HG03457 (cell line): ENCODE data around the gene CYFIP1.

ENCODE experiments used
- ATAC-seq: cut with Tn5 transposase; IDR thresholded peaks from one replicate; pipeline ENCODE4 v1.9.1; 2021; ENCODE audit warnings: moderate number of reproducible peaks; ENCODE audit not compliant: unreplicated experiment

The CYFIP1 gene

DNA sequence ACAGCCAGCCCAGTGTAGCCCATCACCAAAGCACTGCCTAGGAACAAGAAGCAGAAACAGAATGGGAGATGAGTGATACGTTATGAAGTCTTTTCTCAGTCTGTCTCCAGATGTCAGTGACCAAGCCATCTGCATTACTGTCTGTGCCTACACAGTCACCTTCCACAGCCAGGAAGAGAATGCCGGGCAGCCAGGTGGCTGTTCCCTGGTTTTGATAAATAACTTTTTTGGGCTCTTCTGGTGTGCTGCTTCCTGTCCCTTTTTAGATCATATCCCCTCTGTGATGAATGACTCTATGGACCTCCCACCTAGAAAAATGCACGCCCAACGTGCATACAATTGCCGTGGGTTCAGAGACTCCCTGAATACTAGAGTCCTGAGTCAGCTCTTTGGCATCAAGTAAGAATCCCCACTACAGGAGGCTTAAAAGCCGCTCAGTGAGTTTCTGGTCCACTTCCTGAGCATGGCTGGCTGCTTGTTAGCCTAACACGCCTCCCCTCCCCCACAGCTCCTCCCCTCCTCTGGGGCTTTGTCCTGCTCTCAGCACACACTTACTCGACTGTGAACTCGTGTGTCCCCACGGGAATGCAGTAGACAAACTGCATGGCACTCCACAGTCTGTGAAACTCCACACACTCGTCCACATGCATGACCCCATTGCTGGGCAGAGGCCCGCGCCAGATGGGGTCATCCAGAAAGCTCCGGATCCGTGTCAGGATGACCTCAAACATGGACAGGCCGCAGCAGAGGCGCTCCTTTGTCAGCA, 107.0 kb downstream of the CYFIP1 start:
- no peak for ATAC-seq

DNA sequence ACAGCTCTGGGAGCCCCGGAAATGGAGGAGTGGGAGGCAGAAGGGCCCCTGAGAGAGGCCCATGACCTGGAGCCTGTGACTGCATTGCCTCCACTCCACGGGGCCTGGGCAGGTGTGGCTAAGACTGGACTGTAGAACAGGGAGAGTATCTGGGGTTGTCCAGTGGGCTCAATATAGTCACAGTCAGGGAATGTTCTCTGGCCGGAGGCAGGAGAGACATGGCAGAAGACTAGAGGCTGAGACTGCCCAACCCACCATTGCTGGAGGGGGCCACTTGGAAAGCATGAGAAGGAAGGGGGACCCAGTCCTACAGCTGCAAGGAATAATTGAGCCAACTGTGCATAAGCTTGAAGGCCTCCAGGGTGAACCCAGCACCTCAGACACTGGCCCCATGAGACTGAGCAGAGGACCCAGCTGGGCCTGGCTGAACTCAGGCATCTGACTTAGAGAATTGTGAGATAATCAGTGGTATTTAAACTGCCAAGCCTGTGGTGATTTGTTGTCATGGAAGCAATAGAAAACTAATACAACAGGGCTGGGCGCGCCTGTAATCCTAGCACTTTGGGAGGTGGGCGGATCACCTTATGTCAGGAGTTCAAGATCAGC, 108.6 kb downstream of the CYFIP1 start:
- no peak for ATAC-seq

DNA sequence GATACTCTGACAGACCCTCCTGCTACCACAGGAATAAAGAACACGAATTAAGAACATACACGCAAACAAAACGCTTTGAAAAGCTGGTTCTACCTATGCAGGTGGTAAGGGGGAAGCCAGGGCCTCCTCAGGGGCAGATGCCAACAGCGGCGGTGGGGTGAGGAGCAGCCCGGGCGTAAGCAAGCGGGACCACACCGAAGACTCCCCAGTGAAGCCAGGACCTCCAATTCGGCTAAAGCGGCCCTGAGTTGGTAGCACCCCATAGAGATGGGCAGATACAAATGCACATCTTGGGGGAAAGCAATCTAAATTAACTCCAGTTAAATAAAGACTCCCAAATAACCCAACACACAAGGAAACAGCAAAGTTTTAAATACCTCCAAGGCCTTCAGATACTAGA, 109.3 kb downstream of the CYFIP1 start:
- ATAC-seq, result no peak

GRCh38 chr15:22869856-22870255, 110.3 kb downstream of the CYFIP1 start:
- ATAC-seq, result no peak

DNA sequence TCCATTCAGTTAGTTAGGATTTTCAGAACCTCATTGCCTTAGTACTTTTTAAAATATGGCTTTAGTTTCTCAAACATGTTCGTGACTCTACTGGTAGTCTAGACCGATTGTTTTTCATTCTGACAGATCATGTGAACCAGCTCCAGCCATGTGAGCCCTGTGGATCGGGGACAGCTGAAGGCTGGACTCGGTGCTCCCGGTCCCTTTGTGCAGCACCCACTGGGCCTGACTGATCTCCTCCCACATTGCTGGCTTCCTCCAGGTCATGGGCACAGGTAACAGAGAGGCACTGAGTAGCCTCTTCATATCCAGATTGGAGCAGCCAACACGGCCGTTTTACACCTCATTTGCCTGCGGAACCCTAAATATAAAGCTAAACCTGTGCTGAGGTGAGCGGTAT, 111.2 kb downstream of the CYFIP1 start:
- no peak for ATAC-seq

DNA sequence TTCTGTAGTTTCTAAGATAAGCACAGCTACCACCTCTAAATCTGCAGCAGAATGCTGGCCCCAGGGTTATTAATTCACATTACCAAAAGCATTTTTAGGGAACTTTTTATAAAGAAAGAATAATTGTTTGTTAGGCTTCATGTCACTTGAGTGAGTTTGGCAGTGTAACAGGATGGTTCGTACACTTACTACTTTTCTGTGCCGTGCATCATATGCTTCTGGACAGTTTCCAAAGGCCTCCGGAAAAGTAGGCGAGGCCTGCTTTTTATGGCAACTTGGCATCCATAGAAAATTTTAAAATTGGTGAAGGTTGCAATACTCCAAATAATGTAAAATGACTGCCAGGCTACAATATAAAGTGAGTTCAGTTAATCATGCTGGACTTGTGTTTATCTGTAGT, 111.7 kb downstream of the CYFIP1 start:
- ATAC-seq, result no peak

DNA sequence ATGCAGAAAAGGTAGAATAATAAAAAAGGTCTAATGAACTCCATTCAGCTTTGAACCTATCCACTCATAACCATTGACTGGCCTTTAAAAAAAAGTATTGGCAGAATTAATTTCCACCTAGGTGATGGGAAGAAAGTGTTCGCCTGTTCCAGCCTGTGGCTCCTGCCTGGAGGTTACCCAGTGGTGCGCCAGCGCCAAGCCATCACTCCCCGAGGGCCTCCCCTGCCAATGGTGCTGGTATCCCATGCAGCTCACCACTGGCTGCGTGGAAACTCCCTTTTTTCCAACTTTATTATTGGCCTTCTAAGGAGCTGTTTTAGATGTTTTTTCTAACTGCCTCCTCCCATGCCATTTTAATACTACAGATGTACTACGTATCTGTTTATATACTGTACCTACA, 112.3 kb downstream of the CYFIP1 start:
- no peak for ATAC-seq

GRCh38 chr15:22866079-22866478, 114.1 kb downstream of the CYFIP1 start:
- ATAC-seq, result no peak

GRCh38 chr15:22863356-22863755, 116.8 kb downstream of the CYFIP1 start:
- no peak for ATAC-seq

- no peak for ATAC-seq
These were observed 119.0 kb downstream of the CYFIP1 start for GRCh38 chr15:22861161-22861560.

- no peak for ATAC-seq
These were observed 123.5 kb downstream of the CYFIP1 start for GRCh38 chr15:22856659-22857058.

DNA sequence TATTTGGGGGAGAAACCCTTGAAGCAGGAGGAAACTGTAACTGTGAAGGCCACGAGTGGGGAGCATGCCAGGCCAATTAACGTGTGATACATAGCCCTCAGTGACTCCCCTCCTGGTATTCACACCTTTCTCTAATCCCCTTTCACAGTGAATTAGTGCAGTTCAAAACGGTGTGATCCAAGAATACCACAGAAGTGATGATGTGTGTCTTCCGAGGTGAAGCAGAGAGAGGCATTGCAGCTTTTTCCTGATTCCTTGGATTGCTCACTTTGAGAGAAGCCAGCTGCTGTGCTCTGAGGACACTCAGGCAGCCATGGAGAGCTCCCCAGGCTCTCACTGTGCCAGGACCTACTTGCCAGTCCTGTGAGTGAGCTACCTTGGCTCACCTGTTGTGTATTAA, 124.4 kb downstream of the CYFIP1 start:
- ATAC-seq, result no peak

DNA sequence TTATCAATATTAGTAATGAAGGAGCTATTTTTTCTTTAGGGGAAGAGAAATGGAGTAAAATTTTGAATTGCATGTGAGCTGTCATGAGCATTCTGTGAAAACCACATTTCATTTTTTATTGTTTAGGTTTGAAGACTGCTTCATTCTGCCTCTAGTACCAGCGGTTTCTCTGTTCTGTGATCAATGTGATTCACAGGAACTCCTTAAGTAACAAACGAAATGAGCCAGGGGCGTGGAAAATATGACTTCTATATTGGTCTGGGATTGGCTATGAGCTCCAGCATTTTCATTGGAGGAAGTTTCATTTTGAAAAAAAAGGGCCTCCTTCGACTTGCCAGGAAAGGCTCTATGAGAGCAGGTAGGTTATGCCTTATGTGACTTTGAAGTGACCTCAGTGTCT, 128.7 kb downstream of the CYFIP1 start:
- ATAC-seq, result no peak

GRCh38 chr15:22850055-22850454, 130.1 kb downstream of the CYFIP1 start:
- ATAC-seq, result no peak

GRCh38 chr15:22846073-22846472, 134.1 kb downstream of the CYFIP1 start:
- no peak for ATAC-seq

DNA sequence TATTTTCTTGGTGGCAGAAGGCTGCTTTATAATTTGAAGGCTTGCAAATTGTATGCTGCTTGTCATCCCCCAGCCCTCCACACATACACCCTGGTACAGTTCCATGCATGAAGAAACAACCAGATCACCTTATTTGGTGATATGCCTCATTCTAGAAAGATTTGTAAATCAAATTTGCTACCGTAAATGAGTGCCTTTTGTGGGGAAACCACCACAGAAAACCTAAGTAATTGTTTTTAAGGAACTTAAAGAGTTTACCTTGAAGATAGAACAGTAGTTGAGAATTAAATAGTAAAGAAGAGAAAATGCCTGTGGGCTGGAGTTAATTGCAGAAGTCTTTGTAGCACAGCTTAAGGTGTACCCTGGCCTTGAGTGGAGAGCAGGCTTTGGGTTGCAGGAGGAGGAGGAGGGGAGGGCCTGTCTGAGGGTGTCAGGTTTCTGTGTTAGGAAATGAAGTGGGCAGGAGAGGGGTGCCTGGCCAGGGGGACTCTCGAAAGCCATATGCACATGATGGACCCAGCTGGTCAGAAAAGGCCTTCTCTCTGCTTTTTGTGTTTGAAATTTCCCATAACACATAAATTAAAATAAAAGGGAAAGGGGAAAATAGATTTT, 134.8 kb downstream of the CYFIP1 start:
- no peak for ATAC-seq

DNA sequence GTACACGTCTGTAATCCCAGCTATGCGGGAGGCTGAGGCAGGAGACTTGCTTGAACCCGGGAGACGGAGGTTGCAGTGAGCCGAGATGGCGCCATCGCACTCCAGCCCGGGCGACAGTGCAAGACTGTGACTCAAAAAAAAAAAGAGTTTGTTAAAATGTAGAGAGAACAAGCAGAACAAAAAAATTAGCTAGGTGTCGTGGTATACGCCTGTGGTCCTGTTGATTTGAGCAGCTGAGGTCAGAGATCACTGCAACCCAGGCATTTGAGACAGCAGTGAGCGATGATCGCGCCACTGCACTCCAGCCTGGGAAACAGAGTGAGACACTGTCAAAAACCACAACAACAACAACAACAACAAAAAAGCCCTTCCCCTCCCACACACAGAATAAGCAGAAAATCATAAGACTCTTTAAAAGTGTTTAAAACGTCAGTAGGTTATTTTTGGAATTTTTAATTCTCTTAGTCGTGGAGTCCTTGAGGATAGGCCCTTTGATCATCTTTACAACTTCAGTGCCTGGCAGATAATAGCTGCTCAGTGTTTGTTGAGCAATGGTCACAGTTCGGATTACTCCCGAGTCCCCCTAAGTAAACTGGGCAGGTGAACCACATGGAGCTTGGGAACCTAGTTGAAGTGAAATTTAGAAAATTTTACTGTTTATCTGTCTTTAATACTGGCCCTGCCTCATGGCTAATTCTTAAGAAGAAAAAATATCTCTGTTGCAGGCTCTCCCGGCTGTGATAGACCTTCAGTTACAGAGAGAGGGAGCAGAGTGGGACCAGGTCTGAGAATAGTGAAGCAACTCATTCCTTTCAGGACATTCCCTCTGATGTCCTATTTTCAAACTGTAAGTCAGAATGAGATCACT, 135.5 kb downstream of the CYFIP1 start:
- no peak for ATAC-seq

DNA sequence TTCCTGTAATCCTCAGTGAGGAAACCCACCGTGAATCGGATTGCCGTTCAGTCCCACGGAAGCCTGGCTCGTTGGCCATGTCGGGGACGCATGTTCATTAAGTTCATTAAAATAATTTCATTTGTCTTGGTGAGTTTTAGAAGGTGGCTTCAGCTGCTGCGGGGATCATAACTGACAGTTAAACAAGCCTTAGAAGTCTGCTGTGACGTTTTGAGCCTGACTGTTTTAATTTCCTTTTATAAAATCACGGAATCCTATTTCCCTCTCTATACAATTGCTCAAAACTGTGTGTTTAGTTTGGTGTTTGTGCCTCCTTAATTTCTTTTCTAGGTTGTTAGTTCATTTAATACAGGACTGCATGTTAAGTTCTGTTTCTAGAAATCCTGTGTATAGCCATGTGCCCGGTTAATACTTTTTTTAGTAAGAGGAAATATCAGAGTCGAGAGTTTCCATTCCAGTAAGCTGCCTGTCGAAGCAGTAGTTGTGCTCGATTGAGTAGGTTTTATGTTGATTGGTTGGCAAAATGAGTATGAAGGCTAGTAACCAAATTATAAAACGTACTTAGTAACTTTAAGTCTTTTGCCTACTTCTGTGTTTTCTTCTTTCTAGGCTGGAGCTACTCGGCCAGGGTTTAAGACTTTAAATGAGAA, 141.0 kb downstream of the CYFIP1 start:
- ATAC-seq, result peak; percentile 1

DNA sequence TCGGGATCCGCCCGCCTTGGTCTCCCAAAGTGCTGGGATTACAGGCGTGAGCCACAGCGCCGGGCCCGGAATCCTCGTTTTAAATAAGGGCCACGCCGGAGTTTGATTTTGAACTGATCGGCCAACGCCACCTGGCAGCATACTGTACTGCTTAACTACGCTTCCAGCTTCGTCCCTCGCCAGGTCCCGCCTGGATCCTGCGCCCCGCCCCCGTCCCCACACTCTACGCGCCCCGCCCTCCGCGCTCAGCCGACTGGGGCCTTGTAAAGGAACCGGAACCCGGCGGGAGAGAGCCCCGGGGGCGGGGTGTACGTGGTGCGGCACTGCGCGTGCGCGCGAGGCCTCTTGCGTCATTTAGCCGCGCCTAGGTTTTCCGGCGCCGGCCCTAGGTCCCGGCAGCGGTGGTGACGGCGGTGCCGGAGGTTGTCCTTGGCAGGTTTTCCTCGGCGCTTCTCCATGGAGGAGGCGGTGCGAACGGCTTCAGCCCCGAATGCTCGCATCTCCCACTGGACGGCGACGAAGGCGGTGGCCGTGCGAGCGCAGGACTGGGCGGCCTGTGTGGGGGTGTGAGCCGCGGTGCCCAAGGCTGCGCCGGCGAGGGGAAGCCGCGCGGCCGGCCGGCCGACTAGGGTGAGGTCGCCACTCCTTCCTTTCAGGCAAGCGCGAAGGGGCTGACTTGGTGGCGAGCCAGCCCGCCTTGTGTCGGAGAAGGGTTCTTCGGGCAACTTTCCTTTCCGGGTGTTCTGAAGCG, 141.7 kb downstream of the CYFIP1 start, which contains the start of gene NIPA2:
Gene NIPA2, plus strand, starts transcription at position 375 of the 751 bp plus-strand sequence. CDS start 13,066 bp downstream, outside the sequence.
- peak; percentile 71 for ATAC-seq

DNA sequence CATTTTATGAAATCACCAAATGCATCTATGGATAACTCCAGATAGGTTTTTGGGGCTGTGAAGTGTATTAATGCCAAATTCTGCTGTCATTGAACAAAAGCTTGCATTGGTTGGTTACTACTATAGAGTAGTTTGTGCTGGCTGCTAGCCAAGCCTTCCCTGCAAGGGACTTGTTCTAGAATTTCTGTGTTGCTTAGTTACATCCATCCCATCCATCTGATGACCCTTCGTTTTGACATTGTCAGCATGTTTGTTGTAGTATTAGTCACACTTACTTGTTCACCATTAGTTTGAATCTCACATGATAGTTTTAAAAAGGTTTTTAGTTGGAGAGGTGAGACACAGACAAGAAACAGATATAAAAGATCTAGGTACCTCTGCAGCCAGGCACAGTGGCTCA, 148.7 kb downstream of the CYFIP1 start:
- ATAC-seq, result no peak
